ENCODE data around the gene SWI5.
A peak's percentile ranks its signal among the peaks of the same experiment; 100 is the strongest.

The SWI5 gene

DNA sequence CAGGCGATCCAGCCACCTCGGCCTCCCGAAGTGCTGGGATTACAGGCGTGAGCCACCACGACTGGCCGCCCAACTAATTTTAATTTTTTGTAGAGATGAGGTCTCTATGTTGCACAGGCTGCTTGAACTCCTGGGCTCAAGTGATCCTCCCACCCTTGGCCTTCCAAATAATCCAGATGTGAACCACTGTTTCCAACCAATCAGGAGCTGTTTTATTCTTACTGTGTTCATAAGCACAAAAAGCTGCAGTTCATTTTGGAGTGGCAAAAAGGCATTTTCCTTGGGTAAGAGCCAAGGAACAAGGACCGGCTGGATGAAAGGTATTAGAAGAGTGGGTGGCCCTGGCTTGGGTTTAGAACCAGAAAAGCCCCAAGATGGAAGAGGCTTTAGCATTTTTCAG, 59.1 kb downstream of the SWI5 start:
- DNase-seq (ENCODE audit: low spot score), result no peak
- TF ChIP-seq, protein P1, sequence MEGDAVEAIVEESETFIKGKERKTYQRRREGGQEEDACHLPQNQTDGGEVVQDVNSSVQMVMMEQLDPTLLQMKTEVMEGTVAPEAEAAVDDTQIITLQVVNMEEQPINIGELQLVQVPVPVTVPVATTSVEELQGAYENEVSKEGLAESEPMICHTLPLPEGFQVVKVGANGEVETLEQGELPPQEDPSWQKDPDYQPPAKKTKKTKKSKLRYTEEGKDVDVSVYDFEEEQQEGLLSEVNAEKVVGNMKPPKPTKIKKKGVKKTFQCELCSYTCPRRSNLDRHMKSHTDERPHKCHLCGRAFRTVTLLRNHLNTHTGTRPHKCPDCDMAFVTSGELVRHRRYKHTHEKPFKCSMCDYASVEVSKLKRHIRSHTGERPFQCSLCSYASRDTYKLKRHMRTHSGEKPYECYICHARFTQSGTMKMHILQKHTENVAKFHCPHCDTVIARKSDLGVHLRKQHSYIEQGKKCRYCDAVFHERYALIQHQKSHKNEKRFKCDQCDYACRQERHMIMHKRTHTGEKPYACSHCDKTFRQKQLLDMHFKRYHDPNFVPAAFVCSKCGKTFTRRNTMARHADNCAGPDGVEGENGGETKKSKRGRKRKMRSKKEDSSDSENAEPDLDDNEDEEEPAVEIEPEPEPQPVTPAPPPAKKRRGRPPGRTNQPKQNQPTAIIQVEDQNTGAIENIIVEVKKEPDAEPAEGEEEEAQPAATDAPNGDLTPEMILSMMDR (conservative IDR thresholded peaks at IDR 0.05; ENCODE audit: low read depth), result no peak
- ChIA-PET POLR2A (ENCODE audit: low non-redundant PET) (no interaction called here), CTCF (interaction anchor here (0.6 kb wide), 1 partner anchor 86 kb away, joined by 4 read pairs; no protein-coding TSS in a partner anchor)
- peak overlapping the region; percentile 36 for H3K27ac ChIP-seq

DNA sequence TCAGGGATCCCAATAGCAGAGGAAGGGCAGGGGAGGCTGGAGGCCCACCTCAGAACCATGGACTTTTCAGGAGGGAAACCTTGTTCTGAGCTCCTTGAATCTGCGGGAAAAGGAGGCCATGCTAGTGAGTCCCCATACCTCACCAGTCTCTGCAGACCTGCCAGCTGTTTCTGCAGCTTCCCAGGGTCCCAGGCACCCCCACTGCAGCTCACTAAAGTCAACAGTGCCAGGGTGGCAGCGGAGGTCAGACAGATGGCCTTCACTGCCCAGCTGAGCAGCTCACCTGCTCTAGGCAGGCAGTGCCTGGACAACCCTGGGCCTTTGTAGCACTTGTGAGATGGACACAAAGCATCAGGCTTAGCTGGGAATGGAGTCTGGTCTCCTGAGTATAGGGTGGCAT, 59.8 kb downstream of the SWI5 start:
- TF ChIP-seq, protein P1 (conservative IDR thresholded peaks at IDR 0.05; ENCODE audit: low read depth), result no peak
- CTCF ChIA-PET, result interaction anchor here (0.7 to 1.2 kb wide), 2 partner anchors 26 to 47 kb away, joined by 3 read pairs; no protein-coding TSS in a partner anchor
- POLR2A ChIA-PET (ENCODE audit: low non-redundant PET), result interaction anchor here (0.5 to 1.5 kb wide), 2 partner anchors 60 to 731 kb away, joined by 4 to 10 read pairs; partner anchors contain the start of genes GOLGA2 and SWI5
- H3K27ac ChIP-seq, result peak overlapping the region; percentile 15
- DNase-seq (ENCODE audit: low spot score), result no peak

DNA sequence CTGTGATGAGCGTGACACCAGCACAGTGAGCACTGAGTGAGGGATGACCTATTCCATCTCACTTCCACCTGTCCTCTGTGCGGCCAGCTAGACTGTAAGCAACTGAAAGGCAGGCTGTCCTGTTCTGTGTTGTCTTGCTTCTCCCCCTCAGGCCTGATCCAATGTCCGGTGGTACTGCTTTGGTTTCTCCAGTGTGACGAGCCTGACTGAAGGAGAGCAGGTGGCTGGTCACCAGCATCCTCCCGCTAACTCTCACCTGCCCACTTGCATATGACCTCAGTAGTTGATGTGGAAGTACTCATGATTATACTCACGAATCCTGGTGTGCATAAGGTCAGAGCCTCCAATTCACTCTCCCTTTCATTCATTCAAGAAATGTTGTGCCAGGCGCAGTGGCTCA, 61.9 kb downstream of the SWI5 start:
- DNase-seq (ENCODE audit: low spot score), result no peak
- ChIA-PET POLR2A (ENCODE audit: low non-redundant PET) (interaction anchor here (0.7 kb wide), 1 partner anchor 116 kb away, joined by 4 read pairs; no protein-coding TSS in a partner anchor), CTCF (no interaction called here)
- TF ChIP-seq, protein P1 (conservative IDR thresholded peaks at IDR 0.05; ENCODE audit: low read depth), result no peak
- peak overlapping the region; percentile 3; the same call in 1 of the 2 replicates for H3K27ac ChIP-seq
